Fibroblast of pulmonary artery (primary cell): Measurements from ENCODE around the gene USHBP1.

Experiments used
- DNase-seq: peaks from one replicate; pipeline ENCODE4 v3.0.0-alpha.2; 2010; ENCODE audit warnings: low read depth
- H3K4me3 ChIP-seq: replicated peaks from 2 replicates; pipeline ENCODE4 v1.5.1; 2011; ENCODE audit warnings: low read depth, mild to moderate bottlenecking, control low read depth, low read length, moderate library complexity
- CTCF ChIP-seq: IDR thresholded peaks from 2 replicates; pipeline ENCODE4 v1.5.1; 2011; ENCODE audit warnings: mild to moderate bottlenecking, control low read depth, low read length, inconsistent platforms; ENCODE audit errors: missing control alignments

USHBP1 gene

GRCh38 chr19:17215127-17215971 lies 49.2 kb downstream of the USHBP1 start, which contains the start of gene USE1:
Gene USE1, plus strand, starts transcription at chr19:17215357. Its CDS starts 49 bp downstream, at chr19:17215406.
- TF ChIP-seq CTCF, result no peak
- DNase-seq, result peak; percentile 91
- peak within 1 kb of the TSS; percentile 72 for H3K4me3 ChIP-seq

GRCh38 chr19:17214508-17215126 lies 49.9 kb downstream of the USHBP1 start:
- DNase-seq, result no peak
- peak overlapping the region; percentile 72 for H3K4me3 ChIP-seq
- no peak for TF ChIP-seq CTCF

- no peak for DNase-seq
- no peak overlapping the region for H3K4me3 ChIP-seq
- TF ChIP-seq CTCF, result no peak
Observed at GRCh38 chr19:17213334-17213733, 51.2 kb downstream of the USHBP1 start.

GRCh38 chr19:17211547-17212446 lies 52.7 kb downstream of the USHBP1 start:
- no peak for DNase-seq
- no peak for TF ChIP-seq CTCF
- no peak overlapping the region for H3K4me3 ChIP-seq

- no peak for DNase-seq
- TF ChIP-seq CTCF, result no peak
- H3K4me3 ChIP-seq, result no peak overlapping the region
Observed at GRCh38 chr19:17210296-17210695, 54.2 kb downstream of the USHBP1 start.

- no peak for TF ChIP-seq CTCF
- DNase-seq, result peak; percentile 34
- no peak overlapping the region for H3K4me3 ChIP-seq
Observed at GRCh38 chr19:17209126-17210036, 55.2 kb downstream of the USHBP1 start.
